ENCODE data around the gene GAK. TPM values are rescaled to one million over a fixed set of nuclear protein-coding genes. Genes with fewer than 3 reads are reported as not detected.

GAK gene
- total and polyA plus RNA-seq, 2 of the 4 experiments (the other 2 are of a cell fraction), result 45.1 to 133 TPM

- H3K36me3 ChIP-seq (ENCODE audit: control insufficient read depth, insufficient read depth, low read length), result no peaks in the 10 kb centered on the region
- no peak overlapping the region for H3K18ac ChIP-seq (ENCODE audit: low read depth, low read length)
- H2BK120ac ChIP-seq (ENCODE audit: low read depth, low read length), result no peak overlapping the region
- H2BK5ac ChIP-seq (ENCODE audit: low read depth, low read length, poor library complexity, severe bottlenecking), result no peak overlapping the region
- H3K9ac ChIP-seq (ENCODE audit: low read depth, low read length), result no peak overlapping the region
- no TSS peak for BruUV-seq (replicated peaks)
- no peak overlapping the region for H3K23ac ChIP-seq (ENCODE audit: low read depth, low read length)
- H3K56ac ChIP-seq (ENCODE audit: extremely low read depth, insufficient read depth, low read length), result no peak overlapping the region
- peaks cover 82% of the 10 kb centered on the region for H3K27me3 ChIP-seq (ENCODE audit: control insufficient read depth, insufficient read depth, low read length)
- H2AK5ac ChIP-seq (ENCODE audit: low read depth, low read length), result no peak overlapping the region
- H2AFZ ChIP-seq (replicated peaks; ENCODE audit: low read length, poor library complexity), result no peak overlapping the region
- no peak overlapping the region for H4K8ac ChIP-seq (ENCODE audit: low read depth in 2 of 2, low read length in 2 of 2)
- no peaks in the 10 kb centered on the region for H3K79me1 ChIP-seq (ENCODE audit: low read depth in 1 of 2, low read length in 2 of 2)
- DNase-seq, result no peak
- peaks cover 3% of the 10 kb centered on the region; the same call in 1 of the 2 replicates for H4K20me1 ChIP-seq (ENCODE audit: insufficient read depth, low read length)
- no peak overlapping the region for H3K4ac ChIP-seq (ENCODE audit: low read depth, low read length)
- intact Hi-C loops (cut with micrococcal nuclease), result no loop called here
- H4K5ac ChIP-seq (ENCODE audit: low read depth, low read length), result no peak overlapping the region
- TF ChIP-seq NFE2L2 (IDR thresholded peaks at IDR 0.05; ENCODE audit: low read depth, low read length) (no peak), BHLHE40 (IDR thresholded peaks at IDR 0.05; ENCODE audit: low read depth, low read length) (no peak), CHD1 (IDR thresholded peaks at IDR 0.05; ENCODE audit: low read depth, low read length) (no peak), POLR2A (IDR thresholded peaks at IDR 0.05; ENCODE audit: low read depth, low read length) (no peak), SMC3 (IDR thresholded peaks at IDR 0.05; ENCODE audit: low read depth, low read length) (no peak), MXI1 (IDR thresholded peaks at IDR 0.05; ENCODE audit: borderline replicate concordance, low read depth, low read length) (no peak), RCOR1 (IDR thresholded peaks at IDR 0.05; ENCODE audit: insufficient replicate concordance, low read length) (no peak), RFX5 (IDR thresholded peaks at IDR 0.05; ENCODE audit: low read depth, low read length) (no peak)
- no peak overlapping the region for H3K27ac ChIP-seq (ENCODE audit: insufficient read depth, low read length)
- no peak overlapping the region for H3K4me3 ChIP-seq (ENCODE audit: insufficient read depth, low read depth, low read length)
- no peaks in the 10 kb centered on the region; the same call in 1 of the 2 replicates for H3K4me1 ChIP-seq (ENCODE audit: control insufficient read depth, insufficient read depth, low read length)
- in situ Hi-C loops (cut with MboI; ENCODE audit: low sequenced_read_pairs), result no loop called here
- H2BK15ac ChIP-seq (ENCODE audit: low read depth, low read length), result no peak overlapping the region
- dilution Hi-C loops (cut with HindIII; ENCODE audit: low sequenced_read_pairs, unreplicated experiment), result no loop called here
- H3K14ac ChIP-seq (replicated peaks; ENCODE audit: low read depth, low read length), result no peak overlapping the region
- H3K4me2 ChIP-seq (ENCODE audit: low read depth, low read length), result no peak overlapping the region
- peaks cover 4% of the 10 kb centered on the region for H3K9me3 ChIP-seq (ENCODE audit: control insufficient read depth, insufficient read depth, low read length)
- no peak for ATAC-seq (ENCODE audit: low read depth)
- POLR2A ChIA-PET (ENCODE audit: unreplicated experiment), result no interaction called here
- CTCF ChIA-PET, result no interaction called here
- peak overlapping the region; percentile 70 for H2AK9ac ChIP-seq (replicated peaks; ENCODE audit: low read depth, low read length, poor library complexity)
- WGBS, 2 experiments (ENCODE audit: extremely low coverage in 2 of 2, insufficient read length in 1 of 2), result 18% methylated on average over 9 of the region's 24 CpGs; no CpG with 5 or more reads in 1 of the 2 experiments
- no peaks in the 10 kb centered on the region for H3K9me1 ChIP-seq (ENCODE audit: insufficient read depth, low read length)
- H4K91ac ChIP-seq (ENCODE audit: insufficient read depth, low read depth, low read length), result no peak overlapping the region
- H2BK20ac ChIP-seq (ENCODE audit: low read depth, low read length), result no peak overlapping the region
These were observed 108.2 kb downstream of the GAK start for GRCh38 chr4:823761-824460.

All from IMR-90 (cell line).